Mesenchymal stem cell (in vitro differentiated cells and primary cell): Measurements from ENCODE around the gene EEFSEC.
A peak's percentile ranks its signal among the peaks of the same experiment; 100 is the strongest.

Source experiments
- DNase-seq: peaks from one replicate; pipeline ENCODE4 v3.0.0-alpha.2; 2013
- H2AFZ ChIP-seq: one replicate; pipeline ENCODE4 v1.6.1; 2013; ENCODE audit warnings: low read depth, mild to moderate bottlenecking, control low read depth, inconsistent platforms, low read length, moderate library complexity
- H2AK5ac ChIP-seq: 2 replicates; pipeline ENCODE4 v1.6.1; 2013; ENCODE audit warnings: low read length, moderate library complexity, mild to moderate bottlenecking, inconsistent platforms; ENCODE audit not compliant: severe bottlenecking
- H2BK120ac ChIP-seq: one replicate; pipeline ENCODE4 v1.6.1; 2013; ENCODE audit warnings: low read depth, mild to moderate bottlenecking, inconsistent platforms, low read length, moderate library complexity
- H2BK12ac ChIP-seq, 2 experiments: one replicate each; pipeline ENCODE4 v1.6.1; 2013; ENCODE audit warnings: inconsistent platforms in 2 of 2, low read length in 2 of 2, mild to moderate bottlenecking in 2 of 2, moderate library complexity in 2 of 2, control low read depth in 1 of 2
- H2BK15ac ChIP-seq: one replicate; pipeline ENCODE4 v1.6.1; 2013; ENCODE audit warnings: mild to moderate bottlenecking, low read depth, inconsistent platforms; ENCODE audit not compliant: poor library complexity, severe bottlenecking
- H2BK5ac ChIP-seq: 2 replicates; pipeline ENCODE4 v1.6.1; 2013; ENCODE audit warnings: low read depth, mild to moderate bottlenecking, low read length, control low read depth, inconsistent platforms; ENCODE audit not compliant: poor library complexity, severe bottlenecking
- H3K14ac ChIP-seq, 2 experiments: one replicate each; pipeline ENCODE4 v1.6.1; 2013; ENCODE audit warnings: inconsistent platforms in 2 of 2, low read length in 2 of 2, control low read depth in 1 of 2, mild to moderate bottlenecking in 1 of 2, moderate library complexity in 1 of 2
- H3K18ac ChIP-seq, 2 experiments: one replicate each; pipeline ENCODE4 v1.6.1; 2013; ENCODE audit warnings: inconsistent platforms in 2 of 2, low read length in 2 of 2, control low read depth in 1 of 2, low read depth in 1 of 2, mild to moderate bottlenecking in 1 of 2
- H3K23ac ChIP-seq, 2 experiments: one replicate each; pipeline ENCODE4 v1.6.1; 2013; ENCODE audit warnings: inconsistent platforms in 2 of 2, low read length in 2 of 2, mild to moderate bottlenecking in 2 of 2, moderate library complexity in 2 of 2, control low read depth in 1 of 2
- H3K27ac ChIP-seq: 2 replicates; pipeline ENCODE4 v1.5.1; 2013; ENCODE audit warnings: mild to moderate bottlenecking, moderate library complexity, low read length, control low read depth, inconsistent platforms; ENCODE audit not compliant: poor library complexity, severe bottlenecking
- H3K27me3 ChIP-seq, 2 experiments: 2 replicates each; pipeline versions ENCODE4 v1.6.1 to v1.7.0; 2013; ENCODE audit warnings: low read length in 2 of 2, mild to moderate bottlenecking in 2 of 2, moderate library complexity in 2 of 2, control low read depth in 1 of 2, inconsistent platforms in 1 of 2; ENCODE audit not compliant: control insufficient read depth in 1 of 2, insufficient read depth in 1 of 2
- H3K36me3 ChIP-seq, 2 experiments: 2 replicates each; pipeline versions ENCODE4 v1.6.1 to v1.7.0; 2013; ENCODE audit warnings: low read length in 2 of 2, control low read depth in 1 of 2, inconsistent platforms in 1 of 2, low read depth in 1 of 2, mild to moderate bottlenecking in 1 of 2; ENCODE audit not compliant: insufficient read depth in 2 of 2, control insufficient read depth in 1 of 2
- H3K4ac ChIP-seq, 2 experiments: one replicate each; pipeline ENCODE4 v1.6.1; 2013; ENCODE audit warnings: inconsistent platforms in 2 of 2, low read length in 2 of 2, mild to moderate bottlenecking in 2 of 2, moderate library complexity in 2 of 2, control low read depth in 1 of 2, low read depth in 1 of 2
- H3K4me1 ChIP-seq: 2 replicates; pipeline ENCODE4 v1.6.1; 2013; ENCODE audit warnings: low read depth, low read length, control low read depth; ENCODE audit not compliant: control insufficient read depth, insufficient read depth
- H3K4me2 ChIP-seq: 2 replicates; pipeline ENCODE4 v1.6.1; 2013; ENCODE audit warnings: low read length, mild to moderate bottlenecking, inconsistent platforms; ENCODE audit not compliant: poor library complexity, severe bottlenecking
- H3K4me3 ChIP-seq, 2 experiments: 2 replicates each; pipeline versions ENCODE4 v1.5.1 to v1.7.0; 2013; ENCODE audit warnings: low read length in 2 of 2, mild to moderate bottlenecking in 2 of 2, control low read depth in 1 of 2, low read depth in 1 of 2; ENCODE audit not compliant: insufficient read depth in 1 of 2
- H3K79me1 ChIP-seq: replicated peaks from 2 replicates; pipeline ENCODE4 v1.6.1; 2013; ENCODE audit warnings: mild to moderate bottlenecking, control low read depth, low read length, inconsistent platforms; ENCODE audit not compliant: poor library complexity, severe bottlenecking
- H3K9ac ChIP-seq: 2 replicates; pipeline ENCODE4 v1.7.0; 2013; ENCODE audit warnings: mild to moderate bottlenecking, low read length, moderate library complexity
- H3K9me3 ChIP-seq: 2 replicates; pipeline ENCODE4 v1.7.0; 2013; ENCODE audit warnings: mild to moderate bottlenecking, low read length; ENCODE audit not compliant: control insufficient read depth
- H4K8ac ChIP-seq: one replicate; pipeline ENCODE4 v1.6.1; 2013; ENCODE audit warnings: inconsistent platforms, mild to moderate bottlenecking, low read length, moderate library complexity
- H4K91ac ChIP-seq: one replicate; pipeline ENCODE4 v1.6.1; 2013; ENCODE audit warnings: mild to moderate bottlenecking, low read length, inconsistent platforms
- WGBS: methylation state at CpG from one replicate; pipeline ENCODE4 v1.1.7; 2013; ENCODE audit warnings: mixed read lengths; 5-methylcytosine and 5-hydroxymethylcytosine counted together

The EEFSEC gene

DNA sequence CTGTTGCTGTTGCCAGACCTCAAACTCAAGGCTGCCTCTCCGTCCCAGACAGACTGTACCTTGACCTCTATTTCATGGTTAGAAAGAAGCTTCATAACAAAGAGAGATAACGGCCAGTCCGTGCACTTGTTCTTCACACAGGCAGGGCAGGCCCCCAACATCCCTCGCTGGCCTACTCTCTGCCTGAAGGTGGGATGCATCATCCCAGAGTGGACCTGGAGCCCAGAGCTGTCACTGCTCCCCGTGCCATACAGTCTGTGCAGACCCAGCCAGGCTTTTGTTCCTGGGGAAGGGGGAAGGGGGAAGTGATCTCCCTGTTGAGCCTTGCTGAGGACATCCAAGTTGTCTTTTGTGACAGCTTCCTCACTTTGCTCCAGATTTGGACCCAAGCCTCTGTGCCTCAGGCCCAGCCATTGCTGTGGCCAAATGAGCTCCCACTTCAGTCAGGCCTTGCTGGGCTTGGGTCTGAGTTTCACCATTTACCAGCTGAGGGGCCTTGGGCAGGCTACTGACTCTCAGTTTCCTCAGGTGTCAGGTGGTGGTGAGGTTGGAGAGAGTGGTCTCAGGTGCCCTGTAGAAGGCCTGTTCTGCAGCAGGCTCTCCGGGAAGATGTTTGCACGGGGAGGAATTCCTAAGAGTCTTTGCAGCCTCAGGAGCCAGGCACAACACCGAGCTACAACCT, 171.8 kb downstream of the EEFSEC start:
- H3K27me3 ChIP-seq: no peaks in the 10 kb centered on the region
- no peak overlapping the region for H3K9ac ChIP-seq
- 87% methylated on average over 8 of the region's 8 CpGs for WGBS
- no peak overlapping the region for H3K14ac ChIP-seq
- H3K4me1 ChIP-seq: peaks cover 3% of the 10 kb centered on the region
- peak overlapping the region; percentile 31 for H4K91ac ChIP-seq
- no peak overlapping the region for H2AFZ ChIP-seq
- H3K18ac ChIP-seq: no peak overlapping the region
- H3K27ac ChIP-seq: no peak overlapping the region
- H3K23ac ChIP-seq: no peak overlapping the region
- H2BK5ac ChIP-seq: no peak overlapping the region
- no peak for DNase-seq
- no peak overlapping the region for H2BK12ac ChIP-seq
- no peak overlapping the region for H3K4me3 ChIP-seq
- no peak overlapping the region for H2BK15ac ChIP-seq
- no peak overlapping the region for H3K4ac ChIP-seq
- H4K8ac ChIP-seq: no peak overlapping the region
- no peak overlapping the region for H2BK120ac ChIP-seq
- no peak overlapping the region for H2AK5ac ChIP-seq
- no peaks in the 10 kb centered on the region for H3K79me1 ChIP-seq
- H3K9me3 ChIP-seq: no peaks in the 10 kb centered on the region
- H3K4me2 ChIP-seq: no peak overlapping the region
- no peaks in the 10 kb centered on the region for H3K36me3 ChIP-seq

DNA sequence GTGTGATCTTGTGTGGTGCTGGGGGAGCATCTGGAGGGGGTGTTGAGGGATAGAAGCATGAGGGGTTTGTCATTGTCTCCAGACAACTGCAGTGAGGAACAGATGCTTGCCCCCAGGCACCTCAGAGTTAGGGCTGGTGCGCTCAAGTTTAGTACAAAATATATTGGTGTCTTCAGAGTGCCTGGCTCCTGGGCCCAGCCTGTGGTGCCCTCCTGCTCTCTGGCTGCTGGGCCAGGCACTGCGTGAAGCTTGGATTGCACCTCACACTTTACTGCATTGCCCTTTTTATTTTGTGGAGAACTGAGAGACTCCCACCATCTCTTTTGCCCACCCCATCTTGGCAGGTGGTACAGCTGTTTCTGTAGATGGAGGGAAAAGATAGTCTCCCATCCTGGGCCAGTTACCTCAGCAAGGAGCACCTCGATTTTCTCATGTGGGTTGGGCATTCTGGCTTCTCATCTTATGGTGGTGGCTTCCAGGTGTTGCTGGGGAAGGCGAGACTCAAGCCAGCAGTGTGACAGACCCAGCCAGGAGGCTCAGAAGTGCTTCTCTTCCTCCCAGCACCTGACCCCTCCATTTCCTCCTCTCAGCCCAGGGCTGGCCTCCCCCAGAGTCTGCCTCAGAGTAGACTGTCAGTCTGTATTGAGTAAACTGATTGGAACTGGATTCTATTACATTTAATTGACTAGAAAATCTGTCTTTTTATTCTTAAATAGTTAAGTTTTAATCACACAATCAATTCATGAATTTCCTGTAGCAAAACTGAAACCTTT, 173.0 kb downstream of the EEFSEC start:
- Histone ChIP-seq H3K14ac (no peak overlapping the region), H3K18ac (no peak overlapping the region), H4K8ac (no peak overlapping the region), H2BK120ac (no peak overlapping the region), H3K4me1 (peaks cover 3% of the 10 kb centered on the region), H3K4me2 (no peak overlapping the region), H3K4ac (no peak overlapping the region), H2BK15ac (no peak overlapping the region), H3K36me3 (no peaks in the 10 kb centered on the region), H2AFZ (no peak overlapping the region), H3K79me1 (no peaks in the 10 kb centered on the region), H4K91ac (no peak overlapping the region), H3K23ac (no peak overlapping the region), H2AK5ac (no peak overlapping the region), H3K27ac (no peak overlapping the region), H3K9ac (no peak overlapping the region), H3K9me3 (no peaks in the 10 kb centered on the region), H3K4me3 (no peak overlapping the region), H2BK12ac (no peak overlapping the region), H2BK5ac (no peak overlapping the region), H3K27me3 (no peaks in the 10 kb centered on the region)
- 100% methylated on average over 2 of the region's 4 CpGs for WGBS
- DNase-seq: no peak

DNA sequence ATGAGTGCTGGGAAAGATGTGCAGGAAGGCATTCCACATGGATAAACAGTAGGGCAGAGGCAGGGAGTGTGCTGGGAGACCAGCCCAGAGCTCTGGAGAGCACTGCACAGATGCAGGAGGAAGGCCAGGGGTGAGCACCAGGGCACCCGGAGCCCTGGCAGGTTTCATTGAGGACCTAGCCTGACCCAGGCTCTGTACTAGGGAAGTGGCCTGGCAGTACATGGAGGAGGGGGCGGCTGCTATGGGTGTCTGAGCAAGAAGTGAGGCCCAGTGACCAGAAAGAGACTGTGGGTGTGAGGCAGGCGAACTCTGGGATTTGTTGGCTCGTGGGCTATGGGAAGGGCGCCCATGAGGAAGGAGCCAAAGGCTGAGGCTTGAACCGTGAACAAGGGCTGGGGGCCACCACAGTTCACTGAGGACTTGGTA, 174.3 kb downstream of the EEFSEC start:
- H3K27ac ChIP-seq: no peak overlapping the region
- H3K23ac ChIP-seq: no peak overlapping the region
- H3K9ac ChIP-seq: no peak overlapping the region
- H2AFZ ChIP-seq: no peak overlapping the region
- H3K4me2 ChIP-seq: no peak overlapping the region
- H2BK15ac ChIP-seq: no peak overlapping the region
- no peak overlapping the region for H3K4me3 ChIP-seq
- no peaks in the 10 kb centered on the region for H3K4me1 ChIP-seq
- no peaks in the 10 kb centered on the region for H3K27me3 ChIP-seq
- no peak overlapping the region for H3K18ac ChIP-seq
- DNase-seq: no peak
- H2BK120ac ChIP-seq: no peak overlapping the region
- H3K36me3 ChIP-seq: no peaks in the 10 kb centered on the region
- H4K91ac ChIP-seq: no peak overlapping the region
- WGBS: 97% methylated on average over 6 of the region's 6 CpGs
- H2BK12ac ChIP-seq: no peak overlapping the region
- no peak overlapping the region for H2AK5ac ChIP-seq
- no peak overlapping the region for H3K14ac ChIP-seq
- no peak overlapping the region for H3K4ac ChIP-seq
- H3K79me1 ChIP-seq: no peaks in the 10 kb centered on the region
- H3K9me3 ChIP-seq: no peaks in the 10 kb centered on the region
- no peak overlapping the region for H2BK5ac ChIP-seq
- no peak overlapping the region for H4K8ac ChIP-seq

DNA sequence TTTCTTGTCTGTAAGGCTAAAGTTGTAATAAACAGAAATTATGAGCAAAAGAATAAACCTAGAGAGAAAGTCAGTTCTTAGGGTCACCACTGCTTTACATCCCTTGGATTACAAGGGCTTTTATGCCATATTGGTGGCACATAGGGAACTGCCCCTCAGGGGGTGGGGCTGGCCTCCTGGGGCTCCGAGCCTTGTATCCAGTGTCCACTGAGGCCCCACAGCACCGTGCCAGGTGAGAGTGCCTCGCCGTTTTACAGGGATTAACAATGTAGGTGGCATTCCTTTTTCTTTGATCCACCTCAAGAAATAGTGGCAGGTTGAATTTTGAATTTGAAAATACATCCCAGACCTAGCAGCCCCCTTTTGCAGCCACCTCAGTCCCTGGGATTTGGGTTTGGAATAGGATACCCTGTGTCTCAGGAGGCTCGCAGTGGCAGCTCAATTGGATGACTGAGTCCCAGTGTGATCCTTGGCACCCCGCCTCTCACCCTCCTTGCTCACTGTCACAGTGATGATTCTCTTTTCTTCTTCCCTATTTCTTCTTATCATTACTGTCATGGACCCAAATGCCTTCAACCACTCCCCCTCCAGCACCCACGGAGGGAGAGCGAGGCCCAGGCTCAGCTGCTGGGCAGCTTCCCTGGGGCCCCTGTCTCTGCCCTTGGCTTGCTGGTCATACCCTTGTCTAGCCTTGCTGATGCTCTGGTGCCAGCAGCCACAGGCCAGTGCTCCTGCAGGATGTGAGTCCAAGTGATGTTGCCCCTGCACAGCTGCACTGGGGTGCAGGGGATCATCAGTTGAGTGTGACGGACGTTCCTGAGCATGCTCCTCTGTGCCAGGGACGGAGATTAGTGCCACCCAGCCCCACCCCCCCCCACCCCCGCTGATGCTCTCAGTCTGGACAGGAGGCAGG, 175.5 kb downstream of the EEFSEC start:
- no peak overlapping the region for H3K9ac ChIP-seq
- no peak overlapping the region for H3K27ac ChIP-seq
- no peak overlapping the region for H3K4ac ChIP-seq
- no peak overlapping the region for H2BK5ac ChIP-seq
- H3K14ac ChIP-seq: no peak overlapping the region
- H2BK12ac ChIP-seq: no peak overlapping the region
- no peak overlapping the region for H3K23ac ChIP-seq
- H2AK5ac ChIP-seq: no peak overlapping the region
- no peaks in the 10 kb centered on the region for H3K27me3 ChIP-seq
- H3K4me2 ChIP-seq: no peak overlapping the region
- WGBS: 90% methylated on average over 9 of the region's 12 CpGs
- H3K18ac ChIP-seq: no peak overlapping the region
- no peaks in the 10 kb centered on the region for H3K79me1 ChIP-seq
- no peak overlapping the region for H3K4me3 ChIP-seq
- no peaks in the 10 kb centered on the region for H3K4me1 ChIP-seq
- H3K36me3 ChIP-seq: no peaks in the 10 kb centered on the region
- H4K91ac ChIP-seq: no peak overlapping the region
- no peak for DNase-seq
- no peak overlapping the region for H2AFZ ChIP-seq
- no peak overlapping the region for H2BK120ac ChIP-seq
- no peak overlapping the region for H2BK15ac ChIP-seq
- no peaks in the 10 kb centered on the region for H3K9me3 ChIP-seq
- no peak overlapping the region for H4K8ac ChIP-seq
